Upper lobe of right lung (tissue), 1 donor: ENCODE measurements around the gene CARD10. TPM values are rescaled to one million over a fixed set of nuclear protein-coding genes. Genes with fewer than 3 reads are reported as not detected.

Experiments
- ATAC-seq: fragments of 200-7000 bp; cut with Tn5 transposase; one replicate; pipeline ENCODE4 v1.9.1; 2020; ENCODE audit warnings: mild to moderate bottlenecking, moderate library complexity
- DNase-seq: peaks from one replicate; pipeline ENCODE4 v3.0.0-alpha.2; 2020
- H3K27ac ChIP-seq: fragments of 200-600 bp; one replicate; pipeline ENCODE4 v1.8.0; 2022
- H3K27me3 ChIP-seq: fragments of 200-600 bp; one replicate; pipeline ENCODE4 v1.8.0; 2022; ENCODE audit warnings: mild to moderate bottlenecking
- H3K36me3 ChIP-seq: fragments of 200-600 bp; one replicate; pipeline ENCODE4 v1.8.0; 2022
- H3K4me1 ChIP-seq: fragments of 200-600 bp; one replicate; pipeline ENCODE4 v1.8.0; 2022
- H3K4me3 ChIP-seq: fragments of 200-600 bp; one replicate; pipeline ENCODE4 v1.8.0; 2022; ENCODE audit warnings: mild to moderate bottlenecking
- H3K9me3 ChIP-seq: fragments of 200-600 bp; one replicate; pipeline ENCODE4 v1.8.0; 2022
- CTCF ChIP-seq: fragments of 200-600 bp; IDR thresholded peaks from one replicate; pipeline ENCODE4 v1.8.0; 2022; ENCODE audit warnings: antibody characterized with exemption
- intact Hi-C: fragments of 100-400 bp; cut with DNase I; formaldehyde crosslinking; loops from one replicate; pipeline ENCODE4 v1.11.0; 2022
- total RNA-seq: library from RNA; stranded (reverse); fragmentation: NEBNext Ultra II Directional; extraction: Animal tissue kit (Norgen Biotek cat#: 25700); gene quantifications from one replicate; pipeline ENCODE4 v1.2.1, GENCODE V29; 2021
- donor health status: DM: no; HTN: yes; CAD: no; lungs with severe emphysema.

CARD10 gene
- total RNA-seq, 1 donor from 2014 or later, result 17.0 TPM

DNA sequence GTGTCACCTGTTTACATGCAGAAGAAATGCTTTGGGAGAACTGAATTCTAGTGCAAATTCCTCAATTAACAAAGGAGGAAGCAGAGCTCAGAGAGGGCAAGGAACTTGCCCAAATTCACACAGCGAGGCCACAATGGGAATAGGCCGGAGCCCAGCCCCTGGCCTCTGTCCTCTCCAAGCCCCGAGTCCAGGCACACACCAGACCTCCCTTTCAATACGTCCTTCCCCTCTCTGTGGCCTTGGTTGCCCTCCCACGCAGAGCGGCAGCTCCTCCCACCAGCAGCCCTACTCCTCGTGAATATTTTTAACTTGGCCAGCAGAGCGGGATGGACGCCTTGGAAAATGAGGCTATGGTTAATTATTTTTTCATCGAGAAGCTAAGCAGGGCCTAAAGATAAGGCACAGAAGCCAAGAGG, 1.6 kb upstream of the CARD10 start:
- Histone ChIP-seq H3K9me3 (no peaks in the 10 kb centered on the region), H3K27ac (no peak overlapping the region), H3K36me3 (no peaks in the 10 kb centered on the region), H3K27me3 (no peaks in the 10 kb centered on the region), H3K4me1 (peaks cover 14% of the 10 kb centered on the region), H3K4me3 (no peak overlapping the region)
- no peak for TF ChIP-seq CTCF
- DNase-seq, result no peak
- intact Hi-C loops, result no loop called here
- ATAC-seq, result no peak

GRCh38 chr22:37518509-37519267, 527 bp downstream of the CARD10 start:
- no peak for TF ChIP-seq CTCF
- Histone ChIP-seq H3K4me3 (peak overlapping the region; percentile 63), H3K27ac (peak overlapping the region; percentile 42), H3K4me1 (peaks cover 9% of the 10 kb centered on the region), H3K27me3 (no peaks in the 10 kb centered on the region), H3K36me3 (no peaks in the 10 kb centered on the region), H3K9me3 (no peaks in the 10 kb centered on the region)
- intact Hi-C loops, result no loop called here
- peak; percentile 29 for ATAC-seq
- no peak for DNase-seq

GRCh38 chr22:37517826-37518450, 1.3 kb downstream of the CARD10 start:
- ATAC-seq, result no peak
- H3K9me3 ChIP-seq, result no peaks in the 10 kb centered on the region
- no peak for DNase-seq
- H3K4me1 ChIP-seq, result peaks cover 11% of the 10 kb centered on the region
- peak overlapping the region; percentile 63 for H3K4me3 ChIP-seq
- no peaks in the 10 kb centered on the region for H3K36me3 ChIP-seq
- no peak for TF ChIP-seq CTCF
- intact Hi-C loops, result no loop called here
- H3K27ac ChIP-seq, result no peak overlapping the region
- no peaks in the 10 kb centered on the region for H3K27me3 ChIP-seq

DNA sequence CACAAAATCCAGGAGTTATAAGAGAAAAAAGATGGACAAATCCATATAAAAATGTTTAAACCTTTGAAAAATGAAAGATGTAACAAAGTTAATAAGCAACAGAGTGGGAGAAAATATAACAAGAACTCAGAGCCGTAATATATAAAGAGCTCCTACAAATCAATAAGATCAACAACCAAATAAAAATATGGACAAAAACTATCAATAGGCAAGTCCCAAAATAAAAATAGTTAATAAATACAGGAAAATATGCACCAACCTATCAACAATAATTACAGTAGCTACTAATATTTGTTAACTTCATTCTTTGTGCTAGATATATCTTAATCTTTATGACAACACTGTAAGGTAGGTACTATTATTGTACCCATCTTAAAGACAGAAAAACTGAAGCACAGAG, 2.8 kb downstream of the CARD10 start:
- Histone ChIP-seq H3K27ac (no peak overlapping the region), H3K27me3 (no peaks in the 10 kb centered on the region), H3K4me1 (peaks cover 22% of the 10 kb centered on the region), H3K4me3 (no peak overlapping the region), H3K36me3 (no peaks in the 10 kb centered on the region), H3K9me3 (no peaks in the 10 kb centered on the region)
- ATAC-seq (no peak), DNase-seq (no peak)
- no peak for TF ChIP-seq CTCF
- intact Hi-C loops, result no loop called here

- DNase-seq (no peak), ATAC-seq (no peak)
- no peak for TF ChIP-seq CTCF
- peaks cover 22% of the 10 kb centered on the region for H3K4me1 ChIP-seq
- no peaks in the 10 kb centered on the region for H3K36me3 ChIP-seq
- intact Hi-C loops, result no loop called here
- no peaks in the 10 kb centered on the region for H3K27me3 ChIP-seq
- H3K27ac ChIP-seq, result no peak overlapping the region
- no peaks in the 10 kb centered on the region for H3K9me3 ChIP-seq
- H3K4me3 ChIP-seq, result no peak overlapping the region
These were observed 3.3 kb downstream of the CARD10 start for GRCh38 chr22:37515901-37516300.
